Epidermal melanocyte (primary cell): ENCODE data around the gene SLC6A11.

Source experiments
- DNase-seq: peaks from one replicate; pipeline ENCODE4 v3.0.0; 2011; ENCODE audit warnings: low spot score; ENCODE audit not compliant: insufficient read length

The SLC6A11 gene

DNA sequence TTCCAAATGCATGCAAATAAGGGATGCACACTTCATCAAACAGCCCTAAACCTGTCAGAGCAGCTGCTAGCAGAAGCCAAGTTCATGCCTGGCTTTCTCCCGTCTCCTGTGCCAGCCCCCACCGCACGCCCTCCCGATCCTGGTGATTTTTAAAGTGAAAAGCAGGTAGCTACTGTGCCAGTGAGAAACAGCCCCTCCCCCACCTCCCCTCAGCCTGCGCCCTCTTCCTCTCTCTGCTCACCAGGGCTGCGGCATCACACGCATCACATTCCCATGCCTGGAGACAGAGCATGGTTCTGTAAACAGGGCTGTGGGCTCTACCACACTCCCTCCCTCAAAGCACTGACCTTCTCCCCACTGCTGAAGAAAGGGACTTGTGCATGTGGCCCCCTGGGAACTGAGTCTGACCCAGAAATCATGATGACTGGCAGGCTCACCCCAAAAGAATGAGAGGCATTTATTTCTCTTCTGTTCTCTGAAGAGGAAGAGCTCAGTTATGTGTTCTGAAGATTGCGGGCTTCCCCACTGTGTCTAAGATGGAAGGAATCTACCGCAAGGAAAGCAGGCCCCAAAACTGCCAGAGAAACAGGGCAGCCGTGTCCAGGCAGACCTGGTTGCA, 162.0 kb downstream of the SLC6A11 start:
- no peak for DNase-seq

- no peak for DNase-seq
Measured at GRCh38 chr3:10978956-10979355, 162.9 kb downstream of the SLC6A11 start.

DNA sequence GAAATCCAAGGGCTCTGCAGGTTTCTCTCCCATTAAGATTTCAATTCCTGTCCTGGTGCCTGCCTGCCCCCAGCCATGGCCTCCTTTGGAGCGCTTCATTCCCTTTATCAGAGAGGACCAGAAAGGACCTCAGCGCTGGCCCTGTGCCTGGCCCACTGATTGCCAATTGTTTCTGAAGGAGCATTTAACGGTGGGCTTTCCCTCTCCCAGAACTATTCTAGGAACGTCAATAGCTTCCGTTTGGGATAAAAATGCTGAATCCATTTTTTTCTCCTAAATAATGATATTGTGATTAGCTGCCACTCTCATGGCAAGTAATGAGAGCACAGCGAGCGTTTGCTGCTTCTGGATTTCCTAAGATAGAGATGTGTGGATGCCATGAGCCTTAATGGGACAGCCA, 164.3 kb downstream of the SLC6A11 start:
- DNase-seq: no peak

DNA sequence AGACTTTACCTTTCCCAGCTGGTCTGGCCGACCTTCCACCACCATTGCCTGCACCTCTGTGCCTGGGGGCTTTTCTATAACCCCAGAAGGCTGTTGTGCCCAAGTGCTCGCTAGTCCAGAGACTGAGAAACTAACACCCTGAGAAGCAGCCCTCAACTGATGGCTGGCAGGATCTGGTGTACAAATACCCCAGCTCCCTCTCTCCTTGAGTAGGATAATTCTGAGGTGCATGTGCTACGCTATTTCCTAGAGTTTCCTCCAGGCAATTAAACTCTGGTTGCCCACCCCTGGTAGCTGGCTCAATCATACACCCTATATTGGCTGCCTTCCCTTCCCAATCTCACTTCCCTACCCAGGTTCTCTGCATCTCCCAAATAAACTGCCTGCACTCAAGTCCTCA, 165.0 kb downstream of the SLC6A11 start:
- DNase-seq: no peak

DNA sequence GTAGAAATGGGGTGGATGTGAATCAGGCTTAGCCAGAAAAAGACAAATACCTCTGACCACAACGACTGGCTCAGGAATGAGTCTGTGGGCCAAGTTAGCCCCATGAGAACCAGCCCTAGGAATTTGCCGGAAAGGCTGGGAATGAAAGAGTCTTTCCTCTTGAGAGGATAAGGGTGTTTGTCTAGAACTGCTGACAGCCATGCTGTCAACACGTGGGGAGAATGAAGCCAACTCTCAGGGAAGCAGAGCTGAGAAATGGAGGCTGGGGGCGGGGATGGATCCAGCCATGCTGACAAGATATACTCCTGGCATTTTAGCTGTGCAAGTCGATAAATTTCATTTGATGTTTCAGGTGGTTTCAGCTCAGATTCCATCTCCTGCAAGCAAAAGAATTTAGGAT, 165.9 kb downstream of the SLC6A11 start:
- no peak for DNase-seq

DNA sequence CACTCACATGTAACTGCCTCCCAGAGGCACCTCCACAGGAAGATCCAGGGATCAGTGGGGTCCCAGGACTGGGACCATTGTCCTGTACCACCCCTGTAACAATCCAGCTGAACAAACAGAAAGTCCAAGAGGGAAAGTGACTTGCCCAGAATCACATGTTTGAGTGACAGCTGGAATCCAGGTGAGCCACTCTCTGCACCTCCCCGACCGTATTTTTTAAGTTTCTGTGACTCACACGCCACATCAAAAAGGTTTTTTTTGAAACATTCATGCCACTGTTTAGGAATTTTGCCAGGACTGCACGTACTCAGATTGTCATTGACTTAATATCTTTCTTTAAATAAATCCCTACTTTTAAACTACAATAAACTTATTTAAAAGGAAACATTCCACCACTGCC, 166.8 kb downstream of the SLC6A11 start:
- no peak for DNase-seq

GRCh38 chr3:10983219-10983916, 167.3 kb downstream of the SLC6A11 start:
- peak; percentile 69 for DNase-seq

DNA sequence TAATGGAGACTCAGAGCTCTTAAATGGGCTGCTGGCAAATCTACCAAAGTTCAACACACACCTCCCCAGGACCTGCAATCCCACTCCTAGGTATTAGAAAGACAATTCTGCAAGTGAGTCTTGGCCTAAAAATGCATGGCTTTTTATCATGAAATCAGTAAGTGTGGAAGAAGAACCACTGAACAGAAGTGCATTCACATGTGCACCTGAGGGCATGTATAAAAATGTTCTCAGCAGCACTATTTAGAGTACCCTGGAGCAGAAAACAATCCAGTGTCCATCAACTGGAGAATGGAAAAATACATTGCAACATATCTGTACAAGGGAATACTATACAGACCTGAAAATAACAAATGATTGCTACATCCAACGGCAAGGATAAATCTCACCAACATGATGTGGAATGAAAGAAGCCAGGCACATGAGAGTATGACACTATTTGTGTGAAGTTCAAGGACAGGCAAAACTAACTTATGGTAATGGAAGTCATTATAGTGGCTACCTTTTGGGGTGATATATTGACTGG, 168.4 kb downstream of the SLC6A11 start:
- no peak for DNase-seq

GRCh38 chr3:10985181-10985580, 169.2 kb downstream of the SLC6A11 start:
- no peak for DNase-seq

DNA sequence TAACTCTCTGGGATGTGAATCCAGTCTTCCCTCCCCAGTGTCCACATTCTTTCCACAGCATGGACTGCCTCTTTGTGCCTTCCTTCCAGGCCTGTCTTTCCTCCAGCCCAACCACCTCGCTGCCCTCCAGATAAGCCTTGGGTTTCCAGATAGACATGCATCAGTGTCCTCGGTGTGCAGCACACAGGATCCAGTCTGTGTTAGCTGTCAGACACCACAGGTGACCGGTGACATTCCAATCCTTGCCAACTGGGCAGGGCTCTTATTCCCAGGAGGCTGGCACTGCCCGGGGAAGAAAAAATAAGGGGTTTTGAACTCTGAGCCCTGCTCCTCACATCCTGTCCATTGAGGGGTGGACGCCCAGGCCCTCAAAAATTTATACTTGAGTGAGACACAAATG, 170.6 kb downstream of the SLC6A11 start:
- no peak for DNase-seq

DNA sequence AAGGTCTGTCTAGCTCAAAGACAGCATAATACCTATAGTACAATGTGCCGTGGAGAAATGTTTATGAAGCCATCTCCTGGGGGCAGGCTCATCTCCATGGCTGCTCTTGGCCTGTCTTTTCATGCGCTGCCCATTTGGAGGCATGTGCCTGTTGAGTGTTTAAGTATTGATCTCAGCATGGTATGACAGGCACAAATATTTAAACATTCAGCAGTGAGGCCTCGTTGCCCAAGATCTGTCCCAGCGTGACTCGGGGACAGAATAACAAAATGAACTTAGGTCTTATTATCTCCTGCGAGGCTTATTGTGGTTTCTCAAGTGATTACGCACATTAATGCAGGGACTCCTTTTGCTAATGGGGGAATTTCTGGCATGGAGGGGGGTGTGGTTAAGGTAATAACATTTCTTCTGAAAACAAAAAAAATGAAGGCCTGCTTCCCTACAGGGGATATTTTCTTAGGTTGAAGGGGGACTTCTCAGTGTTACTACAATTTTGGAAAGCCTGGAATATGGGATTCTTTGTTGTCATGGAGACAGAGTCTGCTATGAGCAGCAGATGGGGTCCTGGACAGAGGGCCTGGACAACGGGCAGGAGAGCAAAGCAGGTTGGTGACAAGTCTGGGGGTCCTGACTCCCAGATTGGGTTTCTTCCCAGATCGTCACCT, 172.1 kb downstream of the SLC6A11 start:
- DNase-seq: no peak

DNA sequence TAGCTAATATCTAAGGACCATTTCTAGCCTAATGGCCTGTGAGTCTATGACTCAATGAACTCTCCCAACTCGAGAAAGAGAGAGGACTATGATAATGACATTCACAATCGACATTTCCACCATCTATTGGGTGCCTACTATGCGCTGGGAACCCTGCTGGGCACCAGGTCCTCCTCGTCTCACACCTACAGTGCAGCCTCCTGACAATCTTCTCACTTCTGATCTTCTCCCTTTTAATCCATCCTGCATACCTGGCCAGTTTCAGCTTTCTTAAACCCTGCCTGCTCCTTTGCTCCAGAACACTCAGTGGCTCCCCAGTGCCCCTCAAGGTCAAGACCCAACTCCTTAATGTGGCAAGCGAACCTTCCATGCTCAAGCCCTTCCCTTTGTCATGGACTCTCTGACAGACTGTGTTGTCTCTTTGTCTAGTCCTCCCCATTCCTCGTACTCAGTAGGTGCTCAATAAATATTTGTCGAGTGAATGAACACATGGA, 173.0 kb downstream of the SLC6A11 start:
- DNase-seq: no peak
